ENCODE data around the gene GOLIM4.

The GOLIM4 gene

DNA sequence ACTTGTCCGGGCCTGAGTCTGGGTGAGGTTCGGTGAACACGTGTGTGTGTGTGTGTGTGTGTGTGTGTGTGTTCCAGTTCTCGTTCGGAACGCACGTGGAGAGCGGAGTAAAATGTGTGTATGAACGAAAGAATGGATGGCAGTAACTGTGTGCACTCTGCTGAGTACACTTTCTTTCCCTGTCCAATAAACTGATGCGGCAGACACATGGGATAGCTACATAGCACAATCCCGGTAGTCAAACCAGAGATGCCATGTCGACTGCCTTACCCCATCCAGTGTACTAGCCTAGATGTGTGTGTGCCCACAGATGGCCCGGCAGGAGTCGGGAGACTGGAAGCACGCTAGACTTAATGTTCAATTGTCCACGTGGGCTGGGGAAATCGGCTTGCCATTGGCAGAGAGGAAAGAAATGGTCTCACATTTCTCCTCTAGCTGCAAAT lies 507 bp upstream of the GOLIM4 start:
- peak; percentile 66 for DNase-seq

DNA sequence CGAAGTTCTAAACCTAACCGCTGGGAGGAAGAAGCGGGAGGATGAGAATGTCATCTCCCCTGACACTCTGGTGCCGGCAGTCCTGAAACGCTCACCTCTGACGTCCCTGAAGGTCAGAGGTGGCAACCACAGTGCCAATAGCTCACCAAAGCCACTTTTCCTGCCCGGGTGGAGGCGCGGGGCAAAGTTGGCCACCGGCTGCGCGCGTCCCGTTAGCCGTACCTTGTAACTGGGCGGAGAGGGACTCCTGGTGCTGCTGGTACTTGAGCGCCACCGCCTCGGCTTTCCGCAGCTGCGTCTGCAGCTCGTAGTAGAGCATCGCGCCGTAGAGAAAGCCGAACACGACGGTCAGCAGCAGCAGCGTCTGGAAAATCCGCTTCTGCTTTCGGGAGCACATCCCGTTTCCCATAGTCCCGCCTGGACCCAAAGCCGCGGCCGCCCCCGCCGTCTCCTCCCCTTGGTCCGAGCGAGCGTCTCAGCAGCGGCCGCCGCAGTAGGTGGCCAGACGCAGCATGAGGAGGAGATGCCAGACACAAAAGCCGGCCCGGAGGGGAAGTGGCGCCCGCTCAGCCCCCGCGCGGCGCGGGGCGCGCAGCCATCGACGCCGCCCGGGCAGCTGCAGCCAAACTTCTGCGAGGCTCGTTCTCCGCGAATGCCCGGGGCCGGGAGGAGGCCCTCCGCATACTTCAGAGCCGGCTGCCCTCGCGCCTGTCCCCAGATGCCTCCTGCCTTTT lies 680 bp downstream of the GOLIM4 start:
- peak; percentile 5 for DNase-seq

DNA sequence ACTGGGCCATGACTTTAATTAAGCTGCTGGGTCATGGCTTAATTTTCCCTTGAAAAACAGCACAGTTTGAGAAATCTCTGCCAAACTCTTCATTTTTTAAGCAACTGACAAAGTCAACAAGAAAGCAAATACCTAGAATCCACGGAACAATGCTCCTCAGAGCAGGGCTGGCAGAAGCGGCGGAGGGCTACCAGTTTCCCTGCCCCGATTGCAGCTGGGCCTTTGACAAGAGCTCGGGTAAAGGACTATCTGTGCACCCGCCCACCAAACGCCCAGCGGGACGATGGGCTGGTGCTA lies 1.2 kb downstream of the GOLIM4 start:
- DNase-seq: no peak

DNA sequence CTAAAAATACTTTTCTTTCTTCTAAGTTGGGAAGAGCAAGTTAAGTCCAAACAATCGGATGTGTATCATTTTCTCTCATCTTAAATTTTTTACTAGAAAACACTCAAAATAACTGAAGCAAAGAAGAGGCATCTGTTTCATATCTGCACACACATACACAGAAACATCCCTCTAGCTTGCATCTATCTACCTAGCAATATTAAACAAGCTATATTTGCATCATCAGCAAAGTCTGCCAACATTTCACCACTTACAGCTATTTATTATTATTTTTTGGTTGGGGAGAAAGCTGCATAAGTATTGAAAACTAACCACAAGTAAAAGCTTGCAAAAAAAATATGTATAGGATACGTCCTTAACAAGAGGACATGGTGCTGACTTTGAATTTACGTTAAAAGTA lies 1.9 kb downstream of the GOLIM4 start:
- DNase-seq: no peak

DNA sequence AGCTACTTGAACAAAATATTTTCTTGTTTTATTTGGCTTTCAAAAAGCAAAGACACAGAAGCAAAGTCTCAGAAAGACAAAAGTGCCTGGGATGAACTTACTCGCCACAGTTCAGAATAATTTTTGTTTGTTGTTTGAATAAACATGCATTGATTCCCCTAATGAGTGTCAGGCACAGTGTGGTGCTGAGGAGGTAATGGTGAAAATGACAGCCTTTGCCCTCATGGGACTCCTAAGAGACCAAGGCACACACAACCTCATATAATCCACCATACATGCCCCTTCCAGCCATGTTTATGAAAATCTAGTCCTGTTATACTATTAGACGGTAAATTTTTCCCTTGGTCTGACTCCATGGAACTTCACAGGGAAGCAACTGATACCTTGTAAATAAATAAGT lies 2.5 kb downstream of the GOLIM4 start:
- no peak for DNase-seq

DNA sequence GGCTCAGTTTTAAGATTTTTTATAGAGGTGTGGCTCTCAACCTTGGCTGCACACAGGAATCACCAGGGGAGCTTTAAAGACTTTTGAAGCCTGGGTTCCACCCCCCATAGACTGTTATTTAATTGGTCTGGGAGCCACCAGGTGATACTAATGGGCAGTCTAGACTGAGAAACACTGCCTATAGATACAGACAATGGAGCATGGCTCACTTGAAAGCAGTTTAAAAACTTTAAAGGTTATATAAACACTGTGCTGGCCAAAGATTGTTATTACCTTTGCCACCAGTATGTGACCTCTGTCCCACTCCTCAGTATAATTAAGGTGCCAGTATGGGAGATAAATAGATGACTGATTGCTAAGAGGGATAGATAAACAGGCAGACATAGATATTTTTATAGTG lies 3.8 kb downstream of the GOLIM4 start:
- DNase-seq: no peak

DNA sequence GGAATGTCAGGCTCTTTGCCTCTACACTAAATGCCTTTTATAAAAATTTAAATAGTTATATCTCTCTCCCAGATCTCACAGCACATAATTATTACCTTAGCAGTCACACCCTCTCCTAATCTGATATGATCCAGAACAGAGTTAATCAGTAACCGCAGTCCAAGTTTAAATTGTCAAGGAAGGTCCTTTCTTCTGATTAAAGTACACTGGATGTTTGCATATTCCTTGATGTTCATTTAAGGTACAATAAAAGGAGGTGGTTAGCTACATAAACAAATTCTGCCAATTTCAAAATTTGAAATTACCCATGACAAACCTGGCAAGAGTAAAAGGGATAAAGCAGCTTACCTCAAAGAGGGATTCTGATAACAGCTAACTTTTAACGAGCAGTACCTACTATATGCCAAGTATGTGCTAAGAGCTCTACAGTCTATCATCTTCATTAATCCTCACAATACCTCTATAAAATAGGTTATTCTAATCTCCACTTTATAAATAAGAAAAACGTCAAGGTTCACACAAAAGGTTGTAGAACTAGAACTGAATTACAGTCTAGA lies 4.3 kb downstream of the GOLIM4 start:
- peak; percentile 64 for DNase-seq

DNA sequence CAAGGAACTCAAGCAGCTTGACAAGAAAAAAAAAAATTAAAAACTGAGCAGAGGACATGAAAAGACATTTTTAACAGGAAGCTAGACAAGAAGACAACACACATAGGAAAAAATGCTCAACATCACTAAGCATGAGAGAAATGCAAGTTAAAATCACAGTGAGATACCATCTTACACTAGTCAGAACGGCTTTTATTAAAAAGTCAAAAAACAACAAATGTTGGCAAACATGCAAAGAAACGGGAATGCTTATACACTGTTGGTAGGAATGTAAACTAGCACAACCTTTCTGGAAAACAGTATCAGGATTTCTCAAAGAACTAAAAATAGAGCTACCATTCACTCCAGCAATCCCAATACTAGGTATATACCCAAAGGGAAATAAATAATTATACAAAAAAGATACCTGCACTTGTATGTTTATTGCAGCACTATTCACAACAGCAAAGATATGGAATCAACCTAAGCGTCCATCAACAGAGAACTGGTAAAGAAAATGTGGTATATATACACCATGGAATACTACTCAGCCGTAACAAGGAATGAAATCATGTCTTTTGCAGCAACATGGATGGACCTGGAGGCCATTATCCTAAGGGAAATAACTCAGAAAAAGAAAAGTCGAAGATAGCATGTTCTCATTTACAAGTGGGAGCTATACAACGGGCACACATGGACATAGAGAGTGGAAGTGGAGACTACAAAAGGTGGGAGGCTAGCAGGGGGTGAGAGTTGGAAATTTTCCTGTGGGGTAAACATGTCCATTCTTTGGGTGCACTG lies 5.2 kb downstream of the GOLIM4 start:
- DNase-seq: no peak

DNA sequence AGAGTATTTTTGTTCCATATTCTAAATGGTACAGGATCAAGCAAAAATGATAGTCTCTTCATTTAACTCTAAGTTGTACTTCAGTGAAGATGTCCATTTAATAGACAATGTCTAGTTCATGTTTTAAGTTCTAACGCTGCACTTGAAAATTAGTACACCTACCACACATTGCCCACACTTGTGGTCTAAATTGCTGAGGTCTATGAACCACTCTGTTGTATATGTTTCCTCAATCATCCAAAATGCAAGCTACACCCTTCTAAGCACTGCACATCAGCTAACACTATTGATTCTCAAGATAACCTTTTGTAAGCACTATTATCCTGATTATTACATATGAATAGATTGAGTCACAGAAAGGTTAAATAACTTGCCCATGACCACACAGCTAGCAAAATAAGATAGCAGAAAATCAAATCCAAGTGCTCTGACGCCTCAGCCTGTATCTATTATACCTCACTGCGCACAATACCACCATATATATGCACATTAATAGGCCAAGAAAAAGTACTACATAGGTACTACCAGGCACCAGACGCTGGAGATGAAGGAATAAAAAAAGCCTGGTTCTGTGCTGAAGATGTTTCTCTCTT lies 6.4 kb downstream of the GOLIM4 start:
- DNase-seq: no peak

DNA sequence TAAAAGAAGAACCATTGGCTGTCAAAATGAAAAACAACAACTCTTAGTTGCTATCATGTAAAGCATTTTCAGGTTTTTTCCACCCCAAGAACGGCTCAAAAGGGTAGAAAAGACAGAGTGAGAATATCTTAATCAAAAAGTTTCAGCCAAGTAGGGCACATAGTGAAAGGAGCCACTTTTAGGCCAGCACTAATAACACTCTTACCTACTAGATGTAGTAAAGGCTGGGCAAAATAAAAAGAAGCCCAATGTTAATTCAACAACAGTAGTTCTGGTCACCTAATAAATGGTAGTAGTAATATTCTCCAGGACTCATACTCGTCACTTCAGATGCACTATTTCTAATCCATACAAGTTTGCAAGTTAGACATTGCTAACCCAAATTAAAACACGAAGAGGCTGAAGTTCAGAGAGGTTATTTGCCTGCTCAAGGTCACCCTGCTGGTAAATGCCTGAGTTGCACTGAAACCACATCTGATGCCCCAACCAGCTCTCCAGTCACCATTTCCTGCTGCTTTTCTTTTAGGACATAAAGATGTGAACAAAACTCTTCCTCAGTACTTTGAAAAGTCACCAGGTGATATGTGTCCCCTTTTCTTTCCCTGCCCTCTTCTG lies 7.5 kb downstream of the GOLIM4 start:
- DNase-seq: no peak

DNA sequence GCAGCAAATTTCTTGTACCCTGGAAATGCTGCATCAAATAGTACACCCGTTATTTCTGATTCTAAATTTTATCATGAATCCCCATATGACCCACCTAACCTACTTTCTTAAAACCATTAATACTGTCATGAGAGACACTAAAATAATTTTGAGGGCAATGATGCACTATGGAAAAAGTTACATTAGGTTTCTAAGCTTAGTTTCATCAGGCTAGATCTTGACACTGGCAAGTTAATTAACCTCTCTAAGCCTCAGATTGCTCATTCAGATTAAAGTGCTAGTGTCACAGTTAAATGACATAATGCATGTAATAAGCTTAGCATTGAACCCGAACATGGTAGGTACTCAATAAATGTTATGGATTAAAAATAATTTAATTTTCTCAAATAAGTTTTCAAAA lies 8.2 kb downstream of the GOLIM4 start:
- DNase-seq: no peak

DNA sequence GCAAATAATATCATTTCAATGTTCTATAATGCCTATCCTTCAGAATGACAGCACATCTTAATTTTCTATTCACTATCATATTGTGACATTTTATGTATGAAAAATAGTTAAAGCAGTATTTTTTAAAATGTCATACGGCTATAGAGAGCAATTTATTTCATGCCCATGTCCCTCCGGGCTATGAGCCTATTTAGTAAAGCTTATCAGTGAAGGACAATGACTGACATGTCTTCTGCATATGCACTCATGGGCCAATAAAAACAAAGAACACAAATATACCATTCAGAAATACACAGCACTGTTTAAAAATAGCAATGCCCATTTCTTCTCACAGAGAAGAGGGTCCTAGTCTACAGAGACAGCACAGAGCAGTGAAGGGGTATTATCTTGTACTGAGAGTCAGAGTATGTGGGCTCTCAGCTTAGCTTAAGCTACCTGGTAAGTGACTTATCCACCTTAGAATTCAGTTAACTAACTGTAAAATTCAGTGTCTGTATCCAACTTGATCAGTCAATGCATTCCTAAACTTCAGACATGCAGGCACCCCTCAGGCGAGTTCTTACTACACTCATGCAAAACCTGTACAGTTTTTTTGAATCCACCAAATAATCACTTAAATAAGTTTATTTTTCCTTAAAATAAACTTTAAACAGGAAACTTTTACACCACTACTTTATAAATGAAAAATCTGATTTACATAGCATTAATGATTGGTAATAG lies 9.0 kb downstream of the GOLIM4 start:
- DNase-seq: no peak

DNA sequence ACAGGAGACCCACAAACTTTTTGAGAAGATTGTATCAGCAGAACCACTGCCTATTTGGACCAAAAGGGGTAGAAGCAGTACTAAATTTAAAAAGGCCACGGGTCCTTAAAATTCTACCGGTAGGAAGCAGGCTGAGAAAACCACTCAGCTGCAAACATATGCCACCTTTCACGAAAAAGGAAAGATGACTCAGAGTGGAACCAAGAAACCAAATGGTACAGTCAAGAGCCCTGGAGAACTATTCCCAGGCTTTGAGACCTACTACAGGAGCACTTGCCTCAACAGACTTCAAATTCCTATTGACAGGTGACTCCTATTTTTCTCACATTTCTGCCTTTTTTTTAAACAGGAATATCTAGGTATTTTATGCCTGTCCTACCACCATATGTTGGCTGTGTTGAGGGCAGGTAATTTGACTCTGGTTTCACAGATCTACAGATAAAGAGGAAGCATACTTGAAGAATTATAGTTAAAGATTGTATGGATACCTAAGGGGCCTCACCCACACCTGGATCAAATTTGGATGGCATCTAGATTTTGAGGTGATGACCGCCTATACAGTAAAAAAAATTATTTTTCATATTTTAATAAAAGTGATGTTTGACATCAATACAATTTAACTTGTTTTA lies 10.1 kb downstream of the GOLIM4 start:
- no peak for DNase-seq

DNA sequence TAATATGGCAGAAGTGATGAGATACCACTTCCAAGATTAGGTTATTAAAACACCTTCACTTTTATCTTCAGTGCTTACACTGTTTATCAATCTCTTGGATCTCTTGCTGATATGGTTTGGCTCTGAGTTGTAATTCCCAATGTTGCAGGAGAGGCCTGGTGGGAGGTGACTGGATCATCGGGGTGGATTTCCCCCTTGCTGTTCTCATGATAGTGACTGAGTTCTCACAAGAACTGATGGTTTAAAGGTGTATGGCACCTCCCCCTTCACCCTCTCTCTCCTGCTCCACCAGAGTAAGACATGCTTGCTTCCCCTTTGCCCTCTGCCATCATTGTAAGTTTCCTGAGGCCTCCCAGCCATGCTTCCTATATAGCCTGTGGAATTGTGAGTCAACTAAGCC lies 11.8 kb downstream of the GOLIM4 start:
- no peak for DNase-seq

DNA sequence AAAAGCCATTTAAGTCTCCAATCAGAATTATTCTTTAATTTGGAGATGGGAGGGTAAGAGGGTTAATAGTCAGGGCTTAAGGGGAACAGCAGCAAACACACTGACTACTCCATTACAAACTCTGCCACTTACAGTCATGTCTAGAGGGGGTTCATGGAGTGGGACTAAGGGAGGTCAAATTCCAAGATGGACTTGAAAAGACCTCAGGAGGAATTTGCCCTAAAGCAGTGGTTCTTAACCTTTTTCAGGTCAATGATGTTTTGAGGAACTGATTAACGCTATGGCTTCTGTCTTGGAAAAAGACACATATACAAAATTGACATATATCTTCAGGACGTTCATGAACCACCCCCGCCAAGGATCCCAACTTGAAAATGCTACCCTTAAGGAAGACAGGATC lies 13.9 kb downstream of the GOLIM4 start:
- no peak for DNase-seq

DNA sequence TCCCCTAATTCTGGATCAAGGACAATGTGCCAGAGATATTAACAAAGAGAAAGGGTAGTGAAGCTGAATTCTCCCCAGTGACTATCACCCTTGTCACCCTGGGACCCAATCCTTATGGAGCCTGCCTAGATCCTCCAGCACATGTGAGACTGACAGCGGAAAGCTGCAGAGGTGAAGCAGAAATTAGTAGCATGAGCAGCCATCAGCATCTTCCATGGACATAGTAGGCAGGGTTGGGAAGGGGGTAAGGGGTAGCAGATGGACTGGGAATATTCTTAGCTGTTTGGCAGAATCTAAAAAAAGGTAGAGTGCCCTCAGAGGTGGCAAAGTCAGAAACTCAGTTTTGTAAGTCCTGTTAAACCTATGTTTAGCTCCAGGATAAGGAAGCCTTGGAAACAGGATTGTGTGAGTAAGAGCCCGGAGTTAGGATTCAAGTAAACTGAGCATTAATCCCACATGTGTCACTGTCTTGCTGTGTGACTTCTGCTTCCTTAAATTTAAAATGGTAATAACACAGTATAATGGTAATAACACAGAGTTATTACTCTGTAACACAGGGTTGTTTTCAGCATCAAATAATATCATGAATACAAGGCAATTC lies 14.5 kb downstream of the GOLIM4 start:
- no peak for DNase-seq

DNA sequence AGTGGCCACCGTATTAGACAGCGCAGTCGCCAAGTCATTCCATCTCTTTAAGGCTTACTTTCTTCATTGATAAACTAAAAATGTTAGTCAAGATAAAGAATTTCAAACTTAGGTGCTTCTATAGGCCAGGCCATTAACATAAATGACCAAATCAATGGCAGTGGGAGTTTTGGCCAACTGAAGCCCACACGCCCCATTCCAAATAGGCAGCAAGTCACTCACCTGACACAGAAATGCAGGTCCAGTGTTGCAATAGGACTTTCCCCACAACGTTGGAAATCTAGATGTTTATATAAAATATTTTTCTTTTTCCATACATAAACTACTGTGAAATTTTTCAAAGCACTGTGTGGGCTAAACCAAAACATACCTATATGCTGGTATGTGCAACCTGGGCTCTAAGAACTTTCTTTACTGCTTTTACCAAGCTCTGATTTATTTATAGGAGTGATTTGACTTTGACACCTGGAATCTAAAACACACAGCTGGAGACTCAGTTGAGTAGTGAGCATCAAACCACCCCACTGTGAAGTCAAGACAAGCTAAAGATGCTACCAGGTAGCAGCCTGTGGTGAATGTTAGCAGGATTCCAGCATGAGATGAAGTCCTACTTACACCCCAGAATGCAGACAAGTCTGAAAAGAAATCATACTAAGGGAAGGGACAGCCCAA lies 15.1 kb downstream of the GOLIM4 start:
- no peak for DNase-seq

DNA sequence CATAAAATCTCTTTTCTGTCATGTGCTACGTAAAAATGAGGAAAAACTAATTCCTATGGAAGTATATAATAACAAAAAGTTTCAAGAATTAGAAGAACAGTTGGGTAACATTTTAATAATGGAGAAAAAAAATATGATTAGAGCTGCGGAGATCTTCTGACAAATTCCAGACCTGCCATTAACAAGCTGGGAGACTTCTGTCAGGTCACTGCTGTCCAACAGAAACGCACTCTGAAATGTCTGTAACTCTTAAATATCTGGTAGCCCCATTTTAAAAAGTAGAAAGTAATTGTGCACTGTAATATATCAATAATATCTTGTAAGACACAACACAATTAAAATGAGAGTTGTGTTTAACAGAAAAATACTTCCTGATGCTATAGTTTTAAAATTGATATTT lies 15.7 kb downstream of the GOLIM4 start:
- no peak for DNase-seq

DNA sequence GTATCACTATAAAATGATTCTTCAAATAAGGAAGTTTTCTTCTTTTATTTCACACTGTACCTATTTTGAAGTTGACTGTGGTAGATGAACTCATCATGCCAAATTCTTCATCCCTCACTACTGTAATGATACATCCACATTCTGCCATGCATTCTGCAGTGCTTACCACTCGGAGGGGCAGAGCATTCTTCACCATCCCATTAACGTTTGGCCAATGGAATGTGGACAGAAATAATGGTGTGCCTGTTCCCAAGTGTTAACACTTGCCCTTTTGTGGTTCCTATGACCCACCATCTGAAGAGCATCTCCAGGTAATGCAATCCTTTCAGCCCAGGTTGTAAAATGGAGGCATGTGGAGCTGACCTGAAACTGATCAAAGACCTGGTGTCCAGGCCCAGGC lies 18.6 kb downstream of the GOLIM4 start:
- no peak for DNase-seq

DNA sequence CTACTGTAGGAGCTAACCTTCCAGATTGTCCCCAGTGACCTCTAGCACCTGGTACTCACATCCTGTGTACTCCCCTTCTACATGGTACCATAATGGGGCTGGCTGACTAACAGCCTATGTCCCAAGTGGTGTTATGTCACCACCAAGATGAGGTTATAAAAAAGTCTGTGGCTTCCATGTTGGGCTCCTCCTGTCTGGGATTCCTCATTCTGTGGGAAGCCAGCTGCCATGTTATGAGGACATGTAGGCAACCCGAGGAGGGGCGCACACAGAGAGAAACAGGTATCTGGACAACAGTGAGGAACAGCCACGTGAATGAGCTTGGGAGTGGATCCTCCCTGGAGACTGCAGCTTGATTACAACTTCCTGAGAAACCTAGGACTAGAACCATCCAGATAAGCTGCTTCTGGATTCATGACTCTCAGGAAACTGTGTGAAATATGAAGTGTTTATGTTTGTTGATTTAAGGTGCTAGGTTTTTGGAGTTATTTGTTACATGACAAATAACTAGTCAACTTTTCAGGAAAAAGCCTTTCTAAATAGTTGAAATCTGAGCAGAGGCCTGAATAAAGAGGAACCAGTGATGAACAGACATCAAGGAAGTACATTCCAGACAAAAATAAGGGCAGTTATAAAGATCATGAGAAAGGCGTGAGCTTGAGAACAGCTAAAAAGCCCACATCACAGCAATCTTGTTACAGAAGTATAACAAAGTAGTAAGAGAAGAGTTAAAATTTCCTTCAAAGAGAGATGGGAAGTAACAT lies 21.7 kb downstream of the GOLIM4 start:
- DNase-seq: no peak

DNA sequence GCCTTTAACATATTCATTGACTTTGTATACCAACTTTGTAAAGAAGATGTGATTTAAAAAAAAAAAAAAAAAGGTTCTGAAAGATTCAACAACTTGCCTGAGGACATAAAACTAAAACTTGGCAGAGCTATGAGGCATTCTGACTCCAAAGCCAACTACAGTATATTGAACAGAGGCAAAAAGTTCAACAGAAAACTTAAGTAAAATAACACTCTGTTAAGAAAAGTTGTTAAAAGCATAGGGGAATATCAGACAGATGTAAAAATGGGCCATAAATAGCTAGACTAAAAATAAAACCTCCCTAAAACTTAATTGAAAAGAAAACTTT lies 23.4 kb downstream of the GOLIM4 start:
- DNase-seq: no peak

Data from DMS79 treated with DMSO at 0.1 percent for 48 hours (cell line).